Loucy (cell line): ENCODE data around the gene PTGER3.

ENCODE experiments used
- EZH2phosphoT487 ChIP-seq: fragments of 200-600 bp; IDR thresholded peaks from 2 replicates; pipeline ENCODE4 v1.6.1; 2018; ENCODE audit warnings: antibody characterized with exemption, mild to moderate bottlenecking, moderate library complexity, borderline replicate concordance
- TF ChIP-seq, protein P1 (sequence below): fragments of 200-600 bp; sonication (generic); conservative IDR thresholded peaks from 2 replicates; pipeline ENCODE4 v1.5.1; 2014; ENCODE audit warnings: mild to moderate bottlenecking, antibody characterized with exemption, low read length

DNA sequence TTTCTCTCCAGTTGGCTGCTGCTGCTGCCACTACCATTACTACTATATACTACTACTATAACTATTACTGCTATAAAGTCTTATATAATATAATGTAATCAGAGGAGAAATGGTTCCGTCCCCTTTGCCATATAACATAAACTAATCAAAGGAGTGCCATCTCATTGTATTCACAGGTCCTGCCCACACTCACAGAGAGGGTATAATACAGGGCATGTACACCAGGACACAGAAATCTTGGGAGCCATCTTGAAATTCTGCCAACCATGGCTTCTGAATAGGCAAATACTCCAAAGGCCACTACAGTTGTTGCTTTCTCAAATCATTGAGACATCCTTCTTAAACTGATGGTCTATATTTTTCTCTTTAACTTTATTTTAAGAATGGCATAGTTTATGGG lies 40.1 kb upstream of the PTGER3 start:
- TF ChIP-seq, protein P1, sequence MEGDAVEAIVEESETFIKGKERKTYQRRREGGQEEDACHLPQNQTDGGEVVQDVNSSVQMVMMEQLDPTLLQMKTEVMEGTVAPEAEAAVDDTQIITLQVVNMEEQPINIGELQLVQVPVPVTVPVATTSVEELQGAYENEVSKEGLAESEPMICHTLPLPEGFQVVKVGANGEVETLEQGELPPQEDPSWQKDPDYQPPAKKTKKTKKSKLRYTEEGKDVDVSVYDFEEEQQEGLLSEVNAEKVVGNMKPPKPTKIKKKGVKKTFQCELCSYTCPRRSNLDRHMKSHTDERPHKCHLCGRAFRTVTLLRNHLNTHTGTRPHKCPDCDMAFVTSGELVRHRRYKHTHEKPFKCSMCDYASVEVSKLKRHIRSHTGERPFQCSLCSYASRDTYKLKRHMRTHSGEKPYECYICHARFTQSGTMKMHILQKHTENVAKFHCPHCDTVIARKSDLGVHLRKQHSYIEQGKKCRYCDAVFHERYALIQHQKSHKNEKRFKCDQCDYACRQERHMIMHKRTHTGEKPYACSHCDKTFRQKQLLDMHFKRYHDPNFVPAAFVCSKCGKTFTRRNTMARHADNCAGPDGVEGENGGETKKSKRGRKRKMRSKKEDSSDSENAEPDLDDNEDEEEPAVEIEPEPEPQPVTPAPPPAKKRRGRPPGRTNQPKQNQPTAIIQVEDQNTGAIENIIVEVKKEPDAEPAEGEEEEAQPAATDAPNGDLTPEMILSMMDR, result no peak
- no peak for TF ChIP-seq EZH2phosphoT487
